ENCODE results near the gene USP17L27.
"Not testable (repeated sequence)": the region's sequence is repeated elsewhere in the genome, so short reads cannot be mapped to it uniquely, and the experiment has no call there.

USP17L27 gene

GRCh38 chr4:9343848-9344247 lies at the start of gene USP17L27:
Gene USP17L27 (plus strand): TSS chr4:9344148. CDS start chr4:9344148, 0 bp downstream.
- not testable (repeated sequence) for DNase-seq

DNA sequence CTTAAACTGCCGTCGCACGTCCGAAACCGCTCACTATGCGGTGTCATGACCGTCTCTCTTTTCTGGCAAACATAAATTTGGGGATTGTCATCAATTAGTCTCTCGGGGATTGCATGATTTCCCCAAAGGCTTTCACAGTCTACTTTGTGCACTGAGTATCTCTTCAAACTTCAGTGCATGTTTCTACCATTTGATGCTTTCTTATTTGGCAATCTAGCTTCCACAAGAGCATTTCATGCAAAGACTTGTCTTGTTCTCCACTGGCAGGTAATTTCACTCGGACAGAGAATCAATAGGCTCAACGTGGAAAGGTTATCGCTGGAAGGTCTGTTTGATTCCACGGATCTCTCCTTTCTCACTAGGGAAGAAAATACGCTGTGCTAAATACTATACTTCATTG lies 19.8 kb upstream of the USP17L27 start:
- not testable (repeated sequence) for DNase-seq

DNA sequence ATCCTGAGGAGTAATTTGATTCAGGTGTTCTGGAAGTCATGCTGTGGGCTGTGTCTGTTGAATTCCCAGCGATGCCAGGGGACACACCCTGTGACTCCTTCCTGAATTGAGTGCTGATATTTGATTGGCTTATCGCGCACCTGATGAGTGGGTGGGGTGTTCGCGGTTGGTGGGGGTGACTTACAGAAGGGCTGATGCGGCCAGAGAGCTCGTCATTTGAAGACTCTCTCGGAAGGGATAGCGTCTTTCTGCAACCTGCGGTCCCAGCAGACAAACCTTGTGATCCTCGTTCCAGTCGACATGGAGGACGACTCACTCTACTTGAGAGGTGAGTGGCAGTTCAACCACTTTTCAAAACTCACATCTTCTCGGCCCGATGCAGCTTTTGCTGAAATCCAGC lies 19.1 kb upstream of the USP17L27 start, which contains the start of gene USP17L24:
Gene USP17L24, plus strand, starts transcription at position 301 of the 400 bp plus-strand sequence. Its CDS starts 0 bp downstream, at position 301.
- not testable (repeated sequence) for DNase-seq

DNA sequence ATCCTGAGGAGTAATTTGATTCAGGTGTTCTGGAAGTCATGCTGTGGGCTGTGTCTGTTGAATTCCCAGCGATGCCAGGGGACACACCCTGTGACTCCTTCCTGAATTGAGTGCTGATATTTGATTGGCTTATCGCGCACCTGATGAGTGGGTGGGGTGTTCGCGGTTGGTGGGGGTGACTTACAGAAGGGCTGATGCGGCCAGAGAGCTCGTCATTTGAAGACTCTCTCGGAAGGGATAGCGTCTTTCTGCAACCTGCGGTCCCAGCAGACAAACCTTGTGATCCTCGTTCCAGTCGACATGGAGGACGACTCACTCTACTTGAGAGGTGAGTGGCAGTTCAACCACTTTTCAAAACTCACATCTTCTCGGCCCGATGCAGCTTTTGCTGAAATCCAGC lies 14.3 kb upstream of the USP17L27 start, which contains the start of gene USP17L25:
Gene USP17L25, plus strand, starts transcription at position 301 of the 400 bp plus-strand sequence. Its CDS starts 0 bp downstream, at position 301.
- not testable (repeated sequence) for DNase-seq

DNA sequence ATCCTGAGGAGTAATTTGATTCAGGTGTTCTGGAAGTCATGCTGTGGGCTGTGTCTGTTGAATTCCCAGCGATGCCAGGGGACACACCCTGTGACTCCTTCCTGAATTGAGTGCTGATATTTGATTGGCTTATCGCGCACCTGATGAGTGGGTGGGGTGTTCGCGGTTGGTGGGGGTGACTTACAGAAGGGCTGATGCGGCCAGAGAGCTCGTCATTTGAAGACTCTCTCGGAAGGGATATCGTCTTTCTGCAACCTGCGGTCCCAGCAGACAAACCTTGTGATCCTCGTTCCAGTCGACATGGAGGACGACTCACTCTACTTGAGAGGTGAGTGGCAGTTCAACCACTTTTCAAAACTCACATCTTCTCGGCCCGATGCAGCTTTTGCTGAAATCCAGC lies 9.6 kb upstream of the USP17L27 start, which contains the start of gene USP17L26:
Gene USP17L26, plus strand, starts transcription at position 301 of the 400 bp plus-strand sequence. Its CDS starts 0 bp downstream, at position 301.
- DNase-seq: not testable (repeated sequence)

- DNase-seq: not testable (repeated sequence)
These were observed 4.8 kb upstream of the USP17L27 start, which contains the start of gene USP17L5 for GRCh38 chr4:9339103-9339502. Gene USP17L5 (plus strand): TSS chr4:9339403. CDS start chr4:9339403, 0 bp downstream.

DNA sequence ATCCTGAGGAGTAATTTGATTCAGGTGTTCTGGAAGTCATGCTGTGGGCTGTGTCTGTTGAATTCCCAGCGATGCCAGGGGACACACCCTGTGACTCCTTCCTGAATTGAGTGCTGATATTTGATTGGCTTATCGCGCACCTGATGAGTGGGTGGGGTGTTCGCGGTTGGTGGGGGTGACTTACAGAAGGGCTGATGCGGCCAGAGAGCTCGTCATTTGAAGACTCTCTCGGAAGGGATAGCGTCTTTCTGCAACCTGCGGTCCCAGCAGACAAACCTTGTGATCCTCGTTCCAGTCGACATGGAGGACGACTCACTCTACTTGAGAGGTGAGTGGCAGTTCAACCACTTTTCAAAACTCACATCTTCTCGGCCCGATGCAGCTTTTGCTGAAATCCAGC lies 4.6 kb downstream of the USP17L27 start, which contains the start of gene USP17L28:
Gene USP17L28, plus strand, starts transcription at position 301 of the 400 bp plus-strand sequence. Its CDS starts 0 bp downstream, at position 301.
- DNase-seq: not testable (repeated sequence)

GRCh38 chr4:9350866-9351265 lies 6.9 kb downstream of the USP17L27 start:
- DNase-seq: not testable (repeated sequence)

DNA sequence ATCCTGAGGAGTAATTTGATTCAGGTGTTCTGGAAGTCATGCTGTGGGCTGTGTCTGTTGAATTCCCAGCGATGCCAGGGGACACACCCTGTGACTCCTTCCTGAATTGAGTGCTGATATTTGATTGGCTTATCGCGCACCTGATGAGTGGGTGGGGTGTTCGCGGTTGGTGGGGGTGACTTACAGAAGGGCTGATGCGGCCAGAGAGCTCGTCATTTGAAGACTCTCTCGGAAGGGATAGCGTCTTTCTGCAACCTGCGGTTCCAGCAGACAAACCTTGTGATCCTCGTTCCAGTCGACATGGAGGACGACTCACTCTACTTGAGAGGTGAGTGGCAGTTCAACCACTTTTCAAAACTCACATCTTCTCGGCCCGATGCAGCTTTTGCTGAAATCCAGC lies 9.4 kb downstream of the USP17L27 start, which contains the start of gene USP17L29:
Gene USP17L29, plus strand, starts transcription at position 301 of the 400 bp plus-strand sequence. Its CDS starts 0 bp downstream, at position 301.
- not testable (repeated sequence) for DNase-seq

GRCh38 chr4:9362829-9363228 lies 18.9 kb downstream of the USP17L27 start, which contains the start of gene USP17L30:
Gene USP17L30 (plus strand): TSS chr4:9363129. CDS start chr4:9363129, 0 bp downstream.
- not testable (repeated sequence) for DNase-seq

- DNase-seq: not testable (repeated sequence)
These were observed 35.9 kb downstream of the USP17L27 start for GRCh38 chr4:9379881-9380280.

- peak; percentile 18 for DNase-seq
These were observed 37.1 kb downstream of the USP17L27 start for GRCh38 chr4:9381012-9381534.

DNA sequence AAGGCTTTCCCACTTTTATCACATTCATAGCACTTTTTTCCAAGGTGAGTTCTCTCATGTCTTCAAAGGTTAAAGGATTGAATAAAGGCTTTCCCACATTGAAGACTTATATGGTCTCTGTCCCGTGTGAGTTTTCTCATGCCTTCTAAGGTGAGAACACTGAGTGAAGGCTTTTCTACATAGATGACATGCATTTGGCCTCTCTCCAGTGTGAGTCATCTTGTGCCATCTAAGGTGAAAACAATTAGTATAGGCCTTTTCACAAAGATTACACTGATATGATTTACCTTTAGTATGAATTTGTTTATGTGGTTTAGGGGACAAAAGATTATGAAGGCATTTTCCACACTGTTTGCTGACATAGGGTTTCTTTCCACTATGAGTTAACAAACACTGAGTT lies 40.2 kb downstream of the USP17L27 start:
- DNase-seq: no peak

DNA sequence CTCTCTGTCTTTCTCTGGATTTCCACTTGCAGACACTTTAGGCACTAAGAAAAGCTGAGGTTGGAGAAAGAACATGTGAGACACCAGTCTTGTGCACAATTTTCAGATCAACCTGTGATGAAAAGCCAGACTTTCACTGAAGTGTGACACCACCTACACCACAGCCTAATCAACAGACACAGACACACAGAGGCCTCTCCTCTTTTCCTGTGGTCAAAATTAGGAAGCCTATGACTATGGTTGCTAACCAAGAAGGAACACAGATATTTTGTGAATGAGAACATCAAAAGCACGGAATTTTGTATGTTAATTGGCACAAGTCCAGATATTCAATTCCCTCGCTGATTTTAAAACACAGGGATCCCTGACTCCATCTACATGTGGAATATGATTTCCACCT lies 45.1 kb downstream of the USP17L27 start:
- not testable (repeated sequence) for DNase-seq
